GM12864 (cell line): ENCODE measurements around the gene CDK14.

Experiments
- DNase-seq: peaks from one replicate; pipeline ENCODE4 v3.0.0-alpha.2; 2011; ENCODE audit warnings: low read depth
- H3K4me3 ChIP-seq: 2 replicates; pipeline ENCODE4 v1.5.1; 2011; ENCODE audit warnings: mild to moderate bottlenecking, low read depth, low read length, control low read depth
- CTCF ChIP-seq: IDR thresholded peaks from 2 replicates; pipeline ENCODE4 v1.5.1; 2011; ENCODE audit warnings: low read depth, mild to moderate bottlenecking, moderate library complexity, low read length, control low read depth, inconsistent platforms; ENCODE audit errors: missing control alignments

CDK14 gene

DNA sequence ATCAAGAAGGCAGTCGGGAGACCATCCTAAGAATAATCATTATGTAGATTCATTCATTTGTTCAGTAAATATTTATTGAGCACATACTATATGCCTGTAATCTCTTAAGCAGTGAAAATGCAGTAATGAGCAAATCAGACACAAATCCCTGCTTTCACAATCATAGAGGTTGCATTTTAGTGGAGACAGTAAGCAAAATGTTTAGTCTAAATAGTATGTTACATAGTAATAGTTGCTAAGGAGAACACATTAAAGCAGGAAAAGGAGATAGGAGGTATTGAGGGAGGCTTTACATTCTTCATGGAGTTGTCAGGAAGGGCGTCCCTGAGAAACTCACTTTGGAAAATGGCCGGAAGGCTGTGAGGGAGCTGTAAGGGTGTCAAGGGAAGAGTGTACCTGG lies 79.9 kb downstream of the CDK14 start:
- no peak overlapping the region for H3K4me3 ChIP-seq
- TF ChIP-seq CTCF: no peak
- DNase-seq: no peak

DNA sequence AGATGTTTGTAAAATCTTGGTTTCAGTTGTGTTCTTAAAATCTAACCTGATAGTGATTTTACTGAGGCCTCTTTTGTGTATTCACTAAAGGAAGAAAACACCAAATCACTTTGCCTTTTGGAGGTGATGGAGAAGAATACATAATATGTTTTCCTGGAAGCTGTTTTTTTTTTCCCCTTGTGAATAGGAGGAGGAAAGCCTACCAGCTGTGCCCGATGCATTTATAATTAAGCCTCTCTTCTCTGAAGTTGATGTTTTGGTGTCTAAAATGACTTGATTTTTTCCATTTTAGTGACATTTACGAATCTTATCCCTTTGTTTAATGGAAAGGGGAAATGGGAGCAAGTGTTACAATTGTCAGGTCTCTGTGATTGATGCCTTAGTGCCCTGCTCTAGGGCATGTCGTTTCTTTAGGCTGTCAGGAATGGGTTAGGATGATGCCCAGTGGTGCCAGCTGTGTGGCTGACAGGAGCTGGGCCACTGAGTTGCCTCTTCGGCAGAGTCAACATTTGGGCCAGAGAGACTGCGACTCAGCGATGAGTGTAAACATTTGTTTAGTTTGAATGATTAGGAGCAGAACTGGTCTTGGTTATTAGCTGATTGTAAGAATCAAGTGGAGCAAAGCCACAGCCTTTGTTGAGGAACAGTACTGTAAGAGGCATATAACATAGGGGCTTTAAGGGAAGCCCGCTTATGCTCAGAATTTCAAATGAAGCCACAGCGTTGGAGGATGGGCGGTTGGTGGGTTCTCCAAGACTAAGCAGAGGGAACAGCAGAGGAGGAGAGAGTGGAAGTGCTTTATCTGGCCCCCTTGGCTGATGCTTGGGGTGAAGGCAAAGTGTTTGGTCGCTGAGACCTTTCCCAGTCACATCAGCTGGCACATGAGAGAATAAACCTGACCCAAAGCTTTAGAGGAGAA lies 81.6 kb downstream of the CDK14 start:
- H3K4me3 ChIP-seq: no peak overlapping the region
- no peak for DNase-seq
- no peak for TF ChIP-seq CTCF

DNA sequence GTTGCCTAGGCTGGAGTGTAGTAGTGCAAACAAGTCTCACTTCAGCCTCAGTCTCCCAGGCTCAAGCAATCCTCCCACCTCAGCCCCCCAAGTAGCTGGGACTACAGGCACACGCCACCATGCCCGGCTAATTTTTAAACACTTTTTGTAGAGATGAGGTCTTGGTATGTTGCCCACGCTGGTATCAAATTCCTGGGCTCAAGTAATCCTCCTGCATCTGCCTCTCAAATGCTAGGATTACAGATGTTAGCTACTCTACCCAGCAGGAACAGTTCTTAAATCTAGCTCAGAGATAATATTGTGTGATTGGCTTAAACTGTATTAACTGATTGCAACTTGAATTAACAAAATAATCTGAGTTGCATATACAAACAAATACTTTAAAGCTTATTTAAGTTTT lies 82.9 kb downstream of the CDK14 start:
- TF ChIP-seq CTCF: no peak
- DNase-seq: no peak
- no peak overlapping the region for H3K4me3 ChIP-seq

GRCh38 chr7:90680484-90680883 lies 84.4 kb downstream of the CDK14 start:
- TF ChIP-seq CTCF: no peak
- H3K4me3 ChIP-seq: no peak overlapping the region
- no peak for DNase-seq

DNA sequence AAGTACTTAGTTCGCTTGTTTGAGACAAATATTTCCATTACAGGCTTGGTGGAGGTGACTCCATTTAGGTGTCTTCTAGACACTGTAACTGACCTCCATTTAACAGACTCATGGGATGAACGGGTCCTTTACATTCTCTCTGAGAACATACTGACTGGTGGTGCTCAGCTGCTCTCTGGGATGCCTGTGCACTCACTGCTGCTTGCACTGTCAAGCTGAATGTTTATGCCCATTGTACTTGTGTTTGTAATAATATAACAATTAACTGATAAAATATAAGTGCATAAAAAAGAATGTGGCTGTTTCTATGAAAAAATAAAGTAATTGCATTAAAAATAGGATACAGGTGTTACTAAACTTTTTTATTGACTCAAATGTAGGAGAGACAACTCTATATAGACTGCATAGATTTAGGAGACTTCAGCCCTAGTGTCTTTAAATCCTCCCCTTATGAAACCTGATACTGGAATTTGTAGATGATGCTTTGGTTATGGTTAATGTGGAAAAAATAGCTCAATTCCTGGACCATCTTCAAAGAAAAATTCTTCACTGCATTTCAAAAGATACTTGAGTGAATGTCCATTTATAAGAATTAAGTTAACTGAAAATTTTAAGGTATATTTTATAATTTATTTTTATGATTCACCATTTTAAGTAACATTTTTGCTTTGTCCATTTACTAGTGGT lies 85.4 kb downstream of the CDK14 start:
- H3K4me3 ChIP-seq: no peak overlapping the region
- TF ChIP-seq CTCF: no peak
- no peak for DNase-seq

GRCh38 chr7:90686146-90686545 lies 90.0 kb downstream of the CDK14 start:
- no peak for DNase-seq
- no peak overlapping the region for H3K4me3 ChIP-seq
- TF ChIP-seq CTCF: no peak
